Neural cell (in vitro differentiated cells): ENCODE results near the gene P4HTM. TPM values are rescaled to one million over a fixed set of nuclear protein-coding genes. Genes with fewer than 3 reads are reported as not detected.

Experiments used
- H2AFZ ChIP-seq: fragments of 200-600, 300-800 bp; sonication (generic), shearing (Covaris generic); 2 replicates; pipeline ENCODE4 v1.6.0; 2014; ENCODE audit warnings: low read depth, mild to moderate bottlenecking, antibody characterized with exemption, low read length, moderate library complexity
- H3F3A ChIP-seq: fragments of 200-600 bp; shearing (Covaris generic); 2 replicates; pipeline ENCODE4 v1.6.1; 2016; ENCODE audit warnings: mild to moderate bottlenecking, moderate library complexity, mixed read lengths, antibody characterized with exemption, low read length; ENCODE audit not compliant: insufficient read depth, poor library complexity, severe bottlenecking
- H3K27ac ChIP-seq: fragments of 200-600, 300-800 bp; sonication (generic), shearing (Covaris generic); 2 replicates; pipeline ENCODE4 v1.5.1; 2014; ENCODE audit warnings: mild to moderate bottlenecking, low read length, moderate library complexity
- H3K27me3 ChIP-seq: fragments of 300-800, 200-600 bp; sonication (generic), shearing (Covaris generic); 2 replicates; pipeline ENCODE4 v1.6.0; 2014; ENCODE audit warnings: mild to moderate bottlenecking, low read depth, low read length, moderate library complexity; ENCODE audit not compliant: insufficient read depth
- H3K36me3 ChIP-seq: fragments of 300-800, 200-600 bp; sonication (generic), shearing (Covaris generic); 2 replicates; pipeline ENCODE4 v1.5.1; 2014; ENCODE audit warnings: mild to moderate bottlenecking, antibody characterized with exemption, low read length, moderate library complexity; ENCODE audit not compliant: insufficient read depth
- H3K4me2 ChIP-seq: fragments of 300-800, 200-600 bp; sonication (generic), shearing (Covaris generic); 2 replicates; pipeline ENCODE4 v1.6.0; 2014; ENCODE audit warnings: mild to moderate bottlenecking, low read length
- H3K4me3 ChIP-seq: fragments of 300-800, 200-600 bp; sonication (generic), shearing (Covaris generic); 2 replicates; pipeline ENCODE4 v1.5.1; 2014; ENCODE audit warnings: mild to moderate bottlenecking, low read length, moderate library complexity
- H3K79me2 ChIP-seq: fragments of 200-600 bp; shearing (Covaris generic); replicated peaks from 2 replicates; pipeline ENCODE4 v1.6.0; 2014; ENCODE audit warnings: mild to moderate bottlenecking, low read length, moderate library complexity; ENCODE audit not compliant: insufficient read depth
- H3K9ac ChIP-seq: fragments of 300-800, 200-600 bp; sonication (generic), shearing (Covaris generic); 2 replicates; pipeline ENCODE4 v1.6.1; 2016; ENCODE audit warnings: mild to moderate bottlenecking, low read length, mixed read lengths
- H3K9me2 ChIP-seq: fragments of 200-600 bp; shearing (Covaris generic); 2 replicates; pipeline ENCODE4 v1.6.1; 2016; ENCODE audit warnings: mild to moderate bottlenecking, low read length, mixed read lengths; ENCODE audit not compliant: insufficient read depth
- H3K9me3 ChIP-seq: fragments of 200-600, 300-800 bp; sonication (generic), shearing (Covaris generic); 2 replicates; pipeline ENCODE4 v1.6.1; 2016; ENCODE audit warnings: mild to moderate bottlenecking, mixed run types, low read length, moderate library complexity, mixed read lengths
- H4K20me1 ChIP-seq: fragments of 200-600 bp; shearing (Covaris generic); 2 replicates; pipeline ENCODE4 v1.6.1; 2016; ENCODE audit warnings: mild to moderate bottlenecking, mixed run types; ENCODE audit not compliant: insufficient read depth
- CTCF ChIP-seq: fragments of 450-650 bp; IDR thresholded peaks from 2 replicates; pipeline ENCODE4 v1.5.1; 2014; ENCODE audit warnings: antibody characterized with exemption, mild to moderate bottlenecking, moderate library complexity; ENCODE audit not compliant: poor library complexity, severe bottlenecking
- EP300 ChIP-seq: fragments of 450-650 bp; conservative IDR thresholded peaks from 2 replicates; pipeline ENCODE4 v1.6.1; 2014; ENCODE audit warnings: antibody characterized with exemption, mild to moderate bottlenecking, moderate library complexity; ENCODE audit not compliant: poor library complexity, severe bottlenecking
- EZH2 ChIP-seq: fragments of 200-600, 300-800 bp; shearing (Covaris generic), sonication (generic); IDR thresholded peaks from 2 replicates; pipeline ENCODE4 v1.6.1; 2014; ENCODE audit warnings: antibody characterized with exemption, low read length, borderline replicate concordance, mild to moderate bottlenecking; ENCODE audit not compliant: insufficient read depth, poor library complexity, severe bottlenecking
- MXI1 ChIP-seq: fragments of 450-650 bp; conservative IDR thresholded peaks from 2 replicates; pipeline ENCODE4 v1.6.1; 2014; ENCODE audit warnings: antibody characterized with exemption, mild to moderate bottlenecking; ENCODE audit not compliant: poor library complexity, severe bottlenecking
- POLR2AphosphoS5 ChIP-seq: IDR thresholded peaks from 2 replicates; pipeline ENCODE4 v1.6.1; 2012
- RAD21 ChIP-seq: fragments of 450-650 bp; conservative IDR thresholded peaks from 2 replicates; pipeline ENCODE4 v1.6.1; 2014; ENCODE audit warnings: antibody characterized with exemption, mild to moderate bottlenecking, moderate library complexity
- REST ChIP-seq: IDR thresholded peaks from 2 replicates; pipeline ENCODE4 v1.6.1; 2012; ENCODE audit warnings: borderline replicate concordance
- SMC3 ChIP-seq: fragments of 450-650 bp; conservative IDR thresholded peaks from 2 replicates; pipeline ENCODE4 v1.6.1; 2014; ENCODE audit warnings: antibody characterized with exemption, mild to moderate bottlenecking, moderate library complexity; ENCODE audit not compliant: poor library complexity
- TAF1 ChIP-seq: IDR thresholded peaks from 2 replicates; pipeline ENCODE4 v1.6.1; 2012; ENCODE audit warnings: low read depth
- polyA plus RNA-seq: library from polyadenylated mRNA; depleted of rRNA; stranded (reverse); fragments of >200 nt; gene quantifications from 2 replicates; pipeline ENCODE4 v1.2.3, GENCODE V29; 2014

The P4HTM gene
- polyA plus RNA-seq, 1 donor from 2014 or later, result 97.3 TPM

GRCh38 chr3:49026536-49026935 is 36.5 kb downstream of the P4HTM start:
- Histone ChIP-seq H3K4me3 (no peak overlapping the region), H3K36me3 (no peaks in the 10 kb centered on the region), H3K27me3 (no peaks in the 10 kb centered on the region), H2AFZ (no peak overlapping the region), H4K20me1 (no peaks in the 10 kb centered on the region), H3K9me2 (no peaks in the 10 kb centered on the region), H3K9me3 (no peaks in the 10 kb centered on the region), H3K27ac (no peak overlapping the region), H3K9ac (no peak overlapping the region), H3K4me2 (no peak overlapping the region), H3K79me2 (peaks cover 14% of the 10 kb centered on the region), H3F3A (no peaks in the 10 kb centered on the region)
- no peak for TF ChIP-seq EZH2
- TF ChIP-seq EP300, result no peak
- no peak for TF ChIP-seq CTCF
- no peak for TF ChIP-seq SMC3
- TF ChIP-seq TAF1, result no peak
- no peak for TF ChIP-seq RAD21
- TF ChIP-seq REST, result no peak
- no peak for TF ChIP-seq MXI1
- no peak for TF ChIP-seq POLR2AphosphoS5

GRCh38 chr3:49027634-49028033 is 37.6 kb downstream of the P4HTM start:
- H3K4me2 ChIP-seq, result no peak overlapping the region
- H4K20me1 ChIP-seq, result no peaks in the 10 kb centered on the region
- no peaks in the 10 kb centered on the region for H3F3A ChIP-seq
- no peak for TF ChIP-seq POLR2AphosphoS5
- TF ChIP-seq SMC3, result no peak
- no peak for TF ChIP-seq CTCF
- no peak for TF ChIP-seq TAF1
- no peak for TF ChIP-seq RAD21
- no peak for TF ChIP-seq MXI1
- TF ChIP-seq REST, result no peak
- TF ChIP-seq EZH2, result no peak
- no peak for TF ChIP-seq EP300
- no peak overlapping the region for H2AFZ ChIP-seq
- no peaks in the 10 kb centered on the region for H3K9me2 ChIP-seq
- H3K36me3 ChIP-seq, result no peaks in the 10 kb centered on the region
- peaks cover 14% of the 10 kb centered on the region for H3K79me2 ChIP-seq
- H3K27ac ChIP-seq, result no peak overlapping the region
- H3K4me3 ChIP-seq, result peak overlapping the region; percentile 85
- H3K9ac ChIP-seq, result no peak overlapping the region
- no peaks in the 10 kb centered on the region for H3K27me3 ChIP-seq
- no peaks in the 10 kb centered on the region for H3K9me3 ChIP-seq
